ENCODE measurements around the gene STK17B.

DNA sequence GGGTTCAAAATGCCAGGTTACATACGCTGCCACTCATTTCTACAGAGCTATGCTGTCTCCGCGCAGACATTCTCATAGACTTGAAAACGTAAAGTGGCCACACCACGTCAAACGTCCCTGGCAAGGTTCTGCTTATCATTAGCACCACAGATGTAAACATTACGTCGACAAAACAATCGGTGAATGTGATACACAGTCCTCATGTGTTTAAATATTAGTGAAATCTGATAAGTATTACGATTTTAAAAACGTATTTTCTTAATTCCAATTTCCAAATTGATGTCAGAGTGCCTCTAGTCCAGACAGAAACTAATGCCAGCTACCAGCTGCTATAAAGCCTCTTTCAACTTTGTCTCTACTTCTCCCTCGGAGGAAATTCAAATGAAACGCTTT, 1.2 kb downstream of the STK17B start:
- TF ChIP-seq POLR2A (IDR thresholded peaks at IDR 0.05), result no peak
- peak in 1 of 3 donors; percentile 36 for TF ChIP-seq POLR2AphosphoS5 (IDR thresholded peaks at IDR 0.05)
- TF ChIP-seq, protein P1, sequence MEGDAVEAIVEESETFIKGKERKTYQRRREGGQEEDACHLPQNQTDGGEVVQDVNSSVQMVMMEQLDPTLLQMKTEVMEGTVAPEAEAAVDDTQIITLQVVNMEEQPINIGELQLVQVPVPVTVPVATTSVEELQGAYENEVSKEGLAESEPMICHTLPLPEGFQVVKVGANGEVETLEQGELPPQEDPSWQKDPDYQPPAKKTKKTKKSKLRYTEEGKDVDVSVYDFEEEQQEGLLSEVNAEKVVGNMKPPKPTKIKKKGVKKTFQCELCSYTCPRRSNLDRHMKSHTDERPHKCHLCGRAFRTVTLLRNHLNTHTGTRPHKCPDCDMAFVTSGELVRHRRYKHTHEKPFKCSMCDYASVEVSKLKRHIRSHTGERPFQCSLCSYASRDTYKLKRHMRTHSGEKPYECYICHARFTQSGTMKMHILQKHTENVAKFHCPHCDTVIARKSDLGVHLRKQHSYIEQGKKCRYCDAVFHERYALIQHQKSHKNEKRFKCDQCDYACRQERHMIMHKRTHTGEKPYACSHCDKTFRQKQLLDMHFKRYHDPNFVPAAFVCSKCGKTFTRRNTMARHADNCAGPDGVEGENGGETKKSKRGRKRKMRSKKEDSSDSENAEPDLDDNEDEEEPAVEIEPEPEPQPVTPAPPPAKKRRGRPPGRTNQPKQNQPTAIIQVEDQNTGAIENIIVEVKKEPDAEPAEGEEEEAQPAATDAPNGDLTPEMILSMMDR (IDR thresholded peaks at IDR 0.05), result no peak
